Endothelial cell of umbilical vein (primary cell): Measurements from ENCODE around the gene CD160.

ENCODE experiments used
- POLR2AphosphoS5 ChIP-seq: IDR thresholded peaks from 2 replicates; pipeline ENCODE4 v1.6.1; 2012; ENCODE audit warnings: low read depth, mild to moderate bottlenecking, control low read depth, low read length, moderate library complexity; ENCODE audit not compliant: insufficient read depth
- TF ChIP-seq, protein P1 (sequence below), 2 donors: IDR thresholded peaks; 1 replicate in 1 of 2; 2 replicates in 1 of 2; pipeline ENCODE4 v1.5.1; 2011; ENCODE audit warnings: low read length in 2 of 2, mild to moderate bottlenecking in 2 of 2, moderate library complexity in 2 of 2, control low read depth in 1 of 2, inconsistent platforms in 1 of 2, low read depth in 1 of 2; ENCODE audit not compliant: insufficient read depth in 1 of 2; ENCODE audit errors: extremely low read depth in 1 of 2

DNA sequence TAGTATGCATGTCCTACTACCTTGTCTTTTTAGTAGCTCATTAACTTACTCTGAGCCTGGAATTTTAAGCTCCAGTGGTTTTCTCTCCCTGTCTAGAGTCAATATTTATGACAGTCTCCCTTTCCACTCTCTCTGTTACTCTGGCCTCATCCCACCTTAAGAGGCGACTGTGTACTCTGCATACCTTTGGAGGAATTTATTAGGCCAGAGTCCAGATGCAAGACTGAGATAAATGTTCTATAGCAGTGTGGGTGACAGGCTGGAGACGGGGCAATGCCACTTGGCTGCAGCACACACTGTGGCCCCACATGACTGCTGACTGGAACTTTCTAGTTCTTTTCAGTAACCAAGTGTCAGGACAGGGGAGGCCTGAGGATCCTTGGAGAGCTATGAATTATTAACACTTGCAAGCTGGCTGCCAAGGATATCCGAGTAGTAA is 8.1 kb upstream of the CD160 start:
- TF ChIP-seq POLR2AphosphoS5: no peak
- TF ChIP-seq, protein P1, sequence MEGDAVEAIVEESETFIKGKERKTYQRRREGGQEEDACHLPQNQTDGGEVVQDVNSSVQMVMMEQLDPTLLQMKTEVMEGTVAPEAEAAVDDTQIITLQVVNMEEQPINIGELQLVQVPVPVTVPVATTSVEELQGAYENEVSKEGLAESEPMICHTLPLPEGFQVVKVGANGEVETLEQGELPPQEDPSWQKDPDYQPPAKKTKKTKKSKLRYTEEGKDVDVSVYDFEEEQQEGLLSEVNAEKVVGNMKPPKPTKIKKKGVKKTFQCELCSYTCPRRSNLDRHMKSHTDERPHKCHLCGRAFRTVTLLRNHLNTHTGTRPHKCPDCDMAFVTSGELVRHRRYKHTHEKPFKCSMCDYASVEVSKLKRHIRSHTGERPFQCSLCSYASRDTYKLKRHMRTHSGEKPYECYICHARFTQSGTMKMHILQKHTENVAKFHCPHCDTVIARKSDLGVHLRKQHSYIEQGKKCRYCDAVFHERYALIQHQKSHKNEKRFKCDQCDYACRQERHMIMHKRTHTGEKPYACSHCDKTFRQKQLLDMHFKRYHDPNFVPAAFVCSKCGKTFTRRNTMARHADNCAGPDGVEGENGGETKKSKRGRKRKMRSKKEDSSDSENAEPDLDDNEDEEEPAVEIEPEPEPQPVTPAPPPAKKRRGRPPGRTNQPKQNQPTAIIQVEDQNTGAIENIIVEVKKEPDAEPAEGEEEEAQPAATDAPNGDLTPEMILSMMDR (IDR thresholded peaks at IDR 0.05; ENCODE audit: extremely low read depth in 1 of 2, insufficient read depth in 1 of 2, low read depth in 1 of 2, low read length in 2 of 2): no peak
